ENCODE results near the gene FAM174B.

FAM174B gene

DNA sequence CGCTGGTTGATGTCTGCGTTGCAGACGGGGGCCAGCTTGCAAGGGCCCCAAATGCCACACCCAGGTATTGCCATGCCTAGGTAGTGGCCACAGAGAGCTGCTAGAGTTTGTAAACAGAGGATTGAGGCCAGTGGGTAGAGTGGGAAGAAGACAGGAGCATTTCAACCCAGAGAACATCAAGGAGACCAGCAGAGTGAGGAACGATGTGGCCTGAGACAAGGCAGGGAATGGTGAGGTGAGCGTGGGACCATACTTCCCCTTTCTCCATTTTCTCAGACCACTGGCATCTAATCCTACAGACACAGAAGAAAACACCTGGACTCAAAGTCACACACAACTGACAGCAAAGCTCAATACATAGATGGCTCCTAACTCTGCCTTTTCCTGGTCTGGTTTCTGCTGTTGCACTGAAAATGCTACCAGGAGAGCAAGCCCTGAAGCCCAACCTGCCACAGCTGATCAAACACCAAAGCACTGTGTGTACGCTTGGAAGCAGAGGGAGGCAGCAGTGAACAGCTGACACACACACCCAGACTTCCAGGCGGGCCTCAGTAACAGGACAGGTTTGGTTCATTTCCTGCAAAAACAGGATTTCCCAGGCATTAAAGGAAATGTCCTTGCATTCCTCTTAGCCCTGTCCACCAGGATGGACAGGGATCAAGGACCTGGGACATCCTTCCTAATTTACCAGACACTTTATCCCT lies 1.6 kb downstream of the FAM174B start:
- no peak overlapping the region for H3K4me3 ChIP-seq
- peaks cover 30% of the 10 kb centered on the region for H3K9me3 ChIP-seq
- no peak overlapping the region for H3K27ac ChIP-seq
- H3K27me3 ChIP-seq, result peaks cover 39% of the 10 kb centered on the region
- H3K9ac ChIP-seq, result no peak overlapping the region
- no peak for TF ChIP-seq Cebpa-rat (IDR thresholded peaks at IDR 0.05)
- H3K4me1 ChIP-seq, result 0 out of 2 replicates have a peak, but pooled peaks cover 7% of the 10 kb centered on the region
- H3K36me3 ChIP-seq, result no peaks in the 10 kb centered on the region
- no peak overlapping the region for H3K4me2 ChIP-seq
- no peaks in the 10 kb centered on the region for H4K20me1 ChIP-seq

DNA sequence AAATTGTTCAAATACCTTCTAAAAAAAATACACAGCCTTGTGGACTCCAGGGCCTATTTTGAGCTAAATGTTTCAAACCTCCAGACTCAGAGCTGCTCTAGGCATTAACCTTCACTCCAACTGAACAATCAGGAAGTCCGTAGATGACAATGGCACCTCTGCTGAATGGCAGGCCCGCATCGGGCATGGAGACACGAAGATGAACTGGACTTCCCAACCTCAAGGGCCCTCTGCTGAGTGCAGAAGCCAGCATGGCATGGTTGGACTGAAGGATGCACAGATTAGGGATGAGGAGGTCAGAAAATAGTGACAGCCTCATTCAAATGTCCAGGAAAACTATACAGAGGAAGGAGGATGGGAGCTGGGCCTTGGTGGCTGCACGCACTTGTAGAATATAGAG lies 2.2 kb downstream of the FAM174B start:
- H3K27me3 ChIP-seq, result peaks cover 39% of the 10 kb centered on the region
- TF ChIP-seq Cebpa-rat (IDR thresholded peaks at IDR 0.05), result no peak
- H3K9me3 ChIP-seq, result peaks cover 33% of the 10 kb centered on the region
- no peaks in the 10 kb centered on the region for H3K36me3 ChIP-seq
- H3K4me1 ChIP-seq, result 0 out of 2 replicates have a peak, but pooled peaks cover 7% of the 10 kb centered on the region
- no peak overlapping the region for H3K4me2 ChIP-seq
- H3K9ac ChIP-seq, result no peak overlapping the region
- no peak overlapping the region for H3K4me3 ChIP-seq
- no peaks in the 10 kb centered on the region for H4K20me1 ChIP-seq
- no peak overlapping the region for H3K27ac ChIP-seq

DNA sequence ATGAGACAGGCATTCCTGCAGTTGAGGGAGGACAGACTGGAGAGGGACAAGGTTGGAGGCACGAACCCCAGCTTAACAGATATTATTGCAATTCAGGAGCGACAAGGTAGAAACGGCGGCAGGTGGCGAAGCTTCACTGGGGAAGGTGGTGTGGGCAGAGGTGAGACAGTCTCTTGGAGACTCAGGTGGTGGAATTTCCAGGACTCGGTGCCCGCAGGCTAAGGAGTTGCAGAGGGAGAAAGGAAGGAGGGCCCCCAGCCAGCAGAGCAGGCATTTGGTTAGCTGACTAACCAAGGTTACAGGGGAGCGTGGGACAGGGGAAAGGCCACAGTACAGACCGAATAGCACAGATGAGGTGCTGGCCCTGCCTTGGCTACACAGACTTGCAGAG lies 3.0 kb downstream of the FAM174B start:
- H3K36me3 ChIP-seq, result no peaks in the 10 kb centered on the region
- TF ChIP-seq Cebpa-rat (IDR thresholded peaks at IDR 0.05), result no peak
- H3K9ac ChIP-seq, result no peak overlapping the region
- H3K9me3 ChIP-seq, result peaks cover 35% of the 10 kb centered on the region
- H3K4me1 ChIP-seq, result 0 out of 2 replicates have a peak, but pooled peaks cover 7% of the 10 kb centered on the region
- H3K27ac ChIP-seq, result no peak overlapping the region
- no peaks in the 10 kb centered on the region for H4K20me1 ChIP-seq
- H3K4me3 ChIP-seq, result no peak overlapping the region
- H3K4me2 ChIP-seq, result no peak overlapping the region
- peaks cover 39% of the 10 kb centered on the region for H3K27me3 ChIP-seq

DNA sequence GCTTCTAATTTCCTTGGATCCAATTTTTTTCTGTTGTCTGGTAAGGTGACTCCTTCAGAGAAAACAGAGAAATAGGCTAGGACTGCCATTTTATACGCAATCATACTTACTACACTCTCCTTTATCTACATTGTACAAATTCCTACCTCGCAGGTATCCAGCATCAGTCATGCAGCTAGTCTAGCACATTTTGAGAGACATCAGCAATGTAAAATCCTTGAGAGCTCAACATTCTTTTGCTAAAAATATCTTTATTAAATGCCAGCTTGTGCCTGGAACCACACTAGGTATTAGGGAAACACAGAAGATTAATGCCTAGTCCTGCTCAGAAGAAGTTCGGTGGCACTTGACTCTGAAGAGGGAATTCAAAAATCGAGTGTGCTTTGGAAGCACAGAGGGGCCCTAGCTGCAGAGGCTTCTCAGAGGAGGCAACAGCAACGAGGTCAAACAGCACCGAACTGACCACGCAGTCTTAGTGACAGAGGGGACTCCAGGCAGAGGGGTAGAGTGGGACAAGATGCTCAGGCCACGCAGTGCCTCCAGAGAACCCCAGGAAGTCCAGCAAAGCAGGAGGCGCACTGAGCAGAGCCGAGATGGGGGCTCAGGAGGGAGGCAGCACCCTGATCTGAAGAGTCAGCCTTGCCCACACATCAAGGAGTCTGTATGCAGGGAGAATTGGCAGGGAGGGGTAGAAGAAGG lies 3.5 kb downstream of the FAM174B start:
- H3K27me3 ChIP-seq, result peaks cover 38% of the 10 kb centered on the region
- H4K20me1 ChIP-seq, result no peaks in the 10 kb centered on the region
- H3K4me3 ChIP-seq, result no peak overlapping the region
- peaks cover 35% of the 10 kb centered on the region for H3K9me3 ChIP-seq
- no peak overlapping the region for H3K4me2 ChIP-seq
- H3K36me3 ChIP-seq, result no peaks in the 10 kb centered on the region
- 0 out of 2 replicates have a peak, but pooled peaks cover 7% of the 10 kb centered on the region for H3K4me1 ChIP-seq
- H3K9ac ChIP-seq, result no peak overlapping the region
- H3K27ac ChIP-seq, result no peak overlapping the region
- TF ChIP-seq Cebpa-rat (IDR thresholded peaks at IDR 0.05), result no peak

DNA sequence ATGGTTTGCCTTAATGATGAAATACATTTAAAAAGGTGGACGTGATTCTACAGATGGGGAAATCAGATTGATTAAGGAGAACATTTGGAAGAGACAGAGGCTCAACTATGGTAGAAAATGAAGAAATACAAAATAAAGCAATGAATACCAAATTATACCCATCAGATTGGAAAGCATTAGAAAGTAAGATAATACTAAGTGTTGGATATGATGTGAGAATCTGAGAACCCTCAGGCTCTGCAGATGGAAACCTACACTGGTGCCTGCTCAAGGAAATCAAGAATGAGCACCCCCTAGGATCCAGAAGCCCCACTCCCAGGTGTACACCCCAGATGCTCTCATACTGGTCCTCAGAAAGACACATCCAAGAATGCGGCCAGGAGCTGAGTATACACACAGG lies 4.6 kb downstream of the FAM174B start:
- Histone ChIP-seq H3K27ac (no peak overlapping the region), H3K27me3 (peaks cover 28% of the 10 kb centered on the region), H3K4me2 (no peak overlapping the region), H3K4me1 (0 out of 2 replicates have a peak, but pooled peaks cover 7% of the 10 kb centered on the region), H3K36me3 (no peaks in the 10 kb centered on the region), H3K4me3 (no peak overlapping the region), H4K20me1 (no peaks in the 10 kb centered on the region), H3K9me3 (peaks cover 26% of the 10 kb centered on the region), H3K9ac (no peak overlapping the region)
- no peak for TF ChIP-seq Cebpa-rat (IDR thresholded peaks at IDR 0.05)

DNA sequence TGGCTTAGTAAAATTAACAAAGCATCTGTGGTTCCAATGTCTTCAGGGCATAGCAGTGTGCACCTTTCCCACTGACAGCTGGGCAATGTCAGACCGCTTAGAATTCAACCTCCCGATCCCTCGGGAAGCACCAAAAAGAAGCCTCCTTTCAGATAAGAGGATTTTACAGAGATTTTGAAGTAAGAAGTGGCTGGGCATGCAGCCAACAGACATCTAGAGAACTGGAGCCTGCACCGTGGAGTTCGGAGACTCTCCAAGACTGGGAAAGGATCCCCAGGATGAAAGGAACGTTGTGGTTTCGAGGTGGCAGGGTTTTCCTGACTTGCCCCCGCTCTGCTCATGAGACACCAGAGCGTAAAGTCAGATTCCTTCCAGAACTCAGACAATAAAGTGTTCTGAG lies 5.3 kb downstream of the FAM174B start:
- Histone ChIP-seq H3K27ac (no peak overlapping the region), H3K4me1 (0 out of 2 replicates have a peak, but pooled peaks cover 2% of the 10 kb centered on the region), H3K4me2 (no peak overlapping the region), H3K4me3 (no peak overlapping the region), H3K9ac (no peak overlapping the region), H3K36me3 (no peaks in the 10 kb centered on the region), H3K9me3 (peaks cover 19% of the 10 kb centered on the region), H4K20me1 (no peaks in the 10 kb centered on the region), H3K27me3 (peaks cover 21% of the 10 kb centered on the region)
- TF ChIP-seq Cebpa-rat (IDR thresholded peaks at IDR 0.05), result no peak

DNA sequence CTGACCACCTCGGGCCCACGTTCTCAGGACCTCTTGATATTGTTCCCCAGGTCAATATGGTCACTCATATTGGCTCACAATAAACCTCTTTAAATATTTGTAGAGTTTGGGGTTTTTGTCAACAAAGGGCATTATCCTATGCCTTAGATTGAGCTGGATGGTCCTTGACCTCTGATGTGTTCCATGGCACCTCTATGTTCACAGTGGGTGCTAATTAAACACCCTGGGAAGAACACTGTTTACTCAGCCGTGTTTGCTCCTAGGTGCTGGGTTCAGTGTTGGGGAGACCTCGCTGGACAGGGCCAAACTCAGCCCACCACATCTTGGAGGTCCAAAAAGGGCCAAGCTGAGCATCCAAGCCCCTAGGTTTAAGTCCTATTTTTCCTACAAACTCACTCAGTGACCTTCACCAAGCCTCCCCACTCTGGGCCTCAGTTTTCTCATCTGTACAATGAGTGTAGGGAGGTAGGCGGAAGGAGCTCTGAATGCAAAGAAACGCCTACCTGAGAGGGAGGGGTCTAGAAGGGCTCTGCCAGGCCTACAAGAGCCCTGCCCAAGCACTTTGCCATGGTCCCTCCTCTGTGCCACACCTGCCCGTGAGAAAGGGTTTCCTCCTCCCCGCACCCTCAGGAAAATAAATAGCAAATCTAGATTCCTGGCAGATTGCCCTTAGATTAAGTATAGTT lies 7.2 kb downstream of the FAM174B start:
- H3K27me3 ChIP-seq, result peaks cover 1% of the 10 kb centered on the region; the same call in 1 of the 2 replicates
- H3K4me3 ChIP-seq, result no peak overlapping the region
- no peak overlapping the region for H3K27ac ChIP-seq
- H3K36me3 ChIP-seq, result no peaks in the 10 kb centered on the region
- H3K4me2 ChIP-seq, result no peak overlapping the region
- H4K20me1 ChIP-seq, result no peaks in the 10 kb centered on the region
- peaks cover 15% of the 10 kb centered on the region for H3K9me3 ChIP-seq
- no peak for TF ChIP-seq Cebpa-rat (IDR thresholded peaks at IDR 0.05)
- H3K9ac ChIP-seq, result no peak overlapping the region
- no peaks in the 10 kb centered on the region for H3K4me1 ChIP-seq

DNA sequence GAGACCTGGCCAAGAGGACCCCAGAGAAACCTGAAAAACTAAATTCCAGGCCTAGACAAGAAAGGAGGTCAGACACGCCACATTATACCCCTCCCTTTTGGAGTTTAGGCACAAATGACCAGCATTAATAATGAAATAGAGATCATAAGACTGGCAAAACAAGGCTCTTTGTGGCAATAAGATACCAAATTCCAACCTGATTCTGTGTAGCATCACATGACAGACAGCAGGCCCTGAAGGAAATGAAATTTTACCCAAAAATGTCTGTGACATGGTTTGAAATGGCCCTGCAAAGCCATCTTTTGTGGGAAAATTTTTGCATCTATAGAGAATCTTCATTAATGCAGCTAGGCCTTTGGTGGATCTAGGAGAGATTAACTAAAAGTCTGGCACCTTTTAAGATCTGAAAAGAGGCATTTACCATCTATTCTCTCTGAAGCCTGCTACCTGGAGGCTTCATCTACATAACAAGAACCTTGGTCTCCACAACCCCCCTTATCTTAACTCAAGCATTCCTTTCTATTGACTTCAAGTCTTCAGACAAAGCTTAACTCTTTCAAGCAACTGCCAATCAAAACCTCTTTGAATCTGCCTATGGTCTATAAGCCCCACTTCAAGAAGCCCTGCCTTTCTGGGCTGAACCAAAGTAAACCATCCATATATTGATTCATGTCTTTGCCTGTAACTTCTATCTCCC lies 8.0 kb downstream of the FAM174B start:
- no peak overlapping the region for H3K4me3 ChIP-seq
- TF ChIP-seq Cebpa-rat (IDR thresholded peaks at IDR 0.05), result no peak

DNA sequence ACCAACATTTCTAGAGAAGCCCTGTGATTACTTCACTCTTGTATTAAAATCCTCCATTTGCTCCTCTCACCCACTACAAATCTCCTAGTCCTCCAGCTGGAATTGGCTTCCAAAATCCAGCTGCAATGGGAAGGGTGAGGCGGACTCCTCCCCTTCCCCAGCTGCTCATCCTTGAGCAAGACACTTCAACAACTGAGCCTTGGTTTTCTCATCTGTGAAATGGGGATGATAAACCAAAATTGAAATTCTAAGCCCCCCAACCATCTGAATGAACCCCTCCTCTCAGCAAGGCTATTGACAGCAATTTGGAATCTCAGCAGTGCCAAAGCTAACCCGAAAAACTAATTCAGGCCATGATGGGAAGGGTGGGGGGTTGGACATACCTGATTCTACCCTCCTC lies 9.4 kb downstream of the FAM174B start:
- H3K4me1 ChIP-seq, result no peaks in the 10 kb centered on the region
- no peak overlapping the region for H3K9ac ChIP-seq
- H3K36me3 ChIP-seq, result no peaks in the 10 kb centered on the region
- no peak overlapping the region for H3K4me3 ChIP-seq
- no peak for TF ChIP-seq Cebpa-rat (IDR thresholded peaks at IDR 0.05)
- no peak overlapping the region for H3K27ac ChIP-seq
- H3K9me3 ChIP-seq, result peaks cover 14% of the 10 kb centered on the region
- H3K27me3 ChIP-seq, result no peaks in the 10 kb centered on the region
- H3K4me2 ChIP-seq, result no peak overlapping the region
- no peaks in the 10 kb centered on the region for H4K20me1 ChIP-seq

More for the DNA sequence above, 8.0 kb downstream of the FAM174B start:
- no peaks in the 10 kb centered on the region for H3K36me3 ChIP-seq
- no peaks in the 10 kb centered on the region for H3K4me1 ChIP-seq
- no peak overlapping the region for H3K27ac ChIP-seq
- no peaks in the 10 kb centered on the region for H3K27me3 ChIP-seq
- H3K9ac ChIP-seq, result no peak overlapping the region
- peaks cover 15% of the 10 kb centered on the region for H3K9me3 ChIP-seq
- no peak overlapping the region for H3K4me2 ChIP-seq
- no peaks in the 10 kb centered on the region for H4K20me1 ChIP-seq

All from BLaER1 (cell line).